ENCODE measurements around the gene ACSF3. TPM values are rescaled to one million over a fixed set of nuclear protein-coding genes. Genes with fewer than 3 reads are reported as not detected.

ACSF3 gene
- total and polyA plus RNA-seq, 4 donors = 15.3 to 27.3 (median 18.8) TPM

- no peak for TF ChIP-seq REST (IDR thresholded peaks at IDR 0.05)
- TF ChIP-seq JUND (IDR thresholded peaks at IDR 0.05) = no peak
- no peak for TF ChIP-seq CTCF (IDR thresholded peaks at IDR 0.05; ENCODE audit: low read depth, low read length, missing input control)
Measured at GRCh38 chr16:89138843-89139520, 45.3 kb downstream of the ACSF3 start (continued).

DNA sequence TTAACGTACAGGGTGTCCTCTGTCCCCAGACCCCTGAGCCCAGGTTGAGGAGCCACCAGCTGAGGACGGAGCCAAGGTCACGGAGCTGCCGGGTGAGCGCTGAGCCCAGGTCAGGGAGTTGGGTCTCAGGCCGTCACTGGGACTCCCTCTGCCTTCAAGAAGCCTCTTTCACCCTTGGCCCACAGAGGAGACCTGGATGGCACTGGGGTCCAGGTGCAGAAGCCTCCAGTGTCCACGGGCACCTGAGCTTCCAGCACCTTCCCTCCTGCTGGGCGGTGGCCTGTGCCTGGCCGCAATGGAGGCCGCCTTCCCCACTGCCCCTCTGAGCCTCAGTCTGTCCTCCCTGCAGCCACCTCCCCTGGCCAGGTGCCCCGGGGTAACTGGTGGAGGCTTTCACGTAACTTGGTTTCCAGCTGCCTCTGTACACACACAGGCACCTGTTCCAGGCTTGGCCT lies 46.3 kb downstream of the ACSF3 start:
- TF ChIP-seq FOXA1 (IDR thresholded peaks at IDR 0.05) (no peak), FOXA2 (IDR thresholded peaks at IDR 0.05) (no peak), TAF1 (conservative IDR thresholded peaks at IDR 0.05) (no peak), GABPA (IDR thresholded peaks at IDR 0.05 in 1 of 2, conservative IDR thresholded peaks at IDR 0.05 in 1 of 2) (no peak), EGR1 (IDR thresholded peaks at IDR 0.05; ENCODE audit: low read depth in 2 of 2) (no peak), HNF4A (conservative IDR thresholded peaks at IDR 0.05) (no peak), HNF4G (IDR thresholded peaks at IDR 0.05) (no peak), RAD21 (IDR thresholded peaks at IDR 0.05) (no peak), CTCF (IDR thresholded peaks at IDR 0.05; ENCODE audit: low read depth, low read length, missing input control) (no peak)
- no peaks in the 10 kb centered on the region for H3K27me3 ChIP-seq (ENCODE audit: control insufficient read depth in 4 of 4, insufficient read depth in 4 of 4, low read length in 3 of 4)
- H3K9me3 ChIP-seq (ENCODE audit: control insufficient read depth in 4 of 4, low read length in 3 of 4) = no peaks in the 10 kb centered on the region
- DNase-seq (ENCODE audit: low spot score) = no peak
- no peaks in the 10 kb centered on the region for H3K4me1 ChIP-seq (ENCODE audit: control insufficient read depth in 4 of 4, insufficient read depth in 4 of 4, low read length in 3 of 4)
- 98% methylated on average over 12 of the region's 12 CpGs for WGBS
- no peak overlapping the region for H3K4me3 ChIP-seq (ENCODE audit: low read depth in 1 of 3, low read length in 3 of 3)
- peaks cover 0 to 30% (median 8%) of the 10 kb centered on the region in 4 donors for H3K36me3 ChIP-seq (ENCODE audit: control insufficient read depth in 4 of 4, insufficient read depth in 3 of 4, low read depth in 1 of 4, low read length in 3 of 4)
- no peak overlapping the region for H3K9ac ChIP-seq (ENCODE audit: low read depth in 1 of 2, low read length in 2 of 2)
- H3K27ac ChIP-seq (ENCODE audit: low read depth in 1 of 2, low read length in 2 of 2) = no peak overlapping the region

- H3K4me3 ChIP-seq (ENCODE audit: low read depth in 1 of 3, low read length in 3 of 3) = no peak overlapping the region
- WGBS = 95% methylated on average over 13 of the region's 13 CpGs
- peaks cover 0 to 32% (median 8%) of the 10 kb centered on the region in 4 donors for H3K36me3 ChIP-seq (ENCODE audit: control insufficient read depth in 4 of 4, insufficient read depth in 3 of 4, low read depth in 1 of 4, low read length in 3 of 4)
- no peaks in the 10 kb centered on the region for H3K4me1 ChIP-seq (ENCODE audit: control insufficient read depth in 4 of 4, insufficient read depth in 4 of 4, low read length in 3 of 4)
- TF ChIP-seq NR2F2 (IDR thresholded peaks at IDR 0.05) (no peak), REST (IDR thresholded peaks at IDR 0.05) (no peak), EGR1 (IDR thresholded peaks at IDR 0.05; ENCODE audit: low read depth in 2 of 2) (no peak)
- H3K27me3 ChIP-seq (ENCODE audit: control insufficient read depth in 4 of 4, insufficient read depth in 4 of 4, low read length in 3 of 4) = no peaks in the 10 kb centered on the region
- DNase-seq (ENCODE audit: low spot score) = no peak
- H3K27ac ChIP-seq (ENCODE audit: low read depth in 1 of 2, low read length in 2 of 2) = no peak overlapping the region
- no peak overlapping the region for H3K9ac ChIP-seq (ENCODE audit: low read depth in 1 of 2, low read length in 2 of 2)
- no peaks in the 10 kb centered on the region for H3K9me3 ChIP-seq (ENCODE audit: control insufficient read depth in 4 of 4, low read length in 3 of 4)
Measured at GRCh38 chr16:89140401-89140800, 46.7 kb downstream of the ACSF3 start.
